Stomach smooth muscle (tissue), 2 donors: ENCODE data around the gene ALDOA.

Experiments
- H3K27ac ChIP-seq: one replicate; pipeline ENCODE4 v1.7.0; 2013; ENCODE audit warnings: mild to moderate bottlenecking, low read length, inconsistent platforms
- H3K27me3 ChIP-seq, 2 donors: one replicate each; pipeline ENCODE4 v1.7.0; 2013; ENCODE audit warnings: low read length in 2 of 2; ENCODE audit not compliant: insufficient read depth in 2 of 2, control insufficient read depth in 1 of 2
- H3K36me3 ChIP-seq, 2 donors: one replicate each; pipeline ENCODE4 v1.7.0; 2013; ENCODE audit warnings: low read length in 2 of 2; ENCODE audit not compliant: control insufficient read depth in 2 of 2, insufficient read depth in 2 of 2
- H3K4me1 ChIP-seq: one replicate; pipeline ENCODE4 v1.7.0; 2013; ENCODE audit warnings: low read length; ENCODE audit not compliant: control insufficient read depth, insufficient read depth
- H3K4me3 ChIP-seq, 2 donors: one replicate each; pipeline ENCODE4 v1.7.0; 2013; ENCODE audit warnings: low read length in 2 of 2
- H3K9ac ChIP-seq, 2 donors: one replicate each; pipeline ENCODE4 v1.7.0; 2013; ENCODE audit warnings: low read length in 2 of 2, mild to moderate bottlenecking in 1 of 2
- H3K9me3 ChIP-seq, 2 donors: one replicate each; pipeline ENCODE4 v1.7.0; 2013; ENCODE audit warnings: low read length in 2 of 2; ENCODE audit not compliant: control insufficient read depth in 2 of 2
- donor health status: healthy.
- donor health status: Pancreatic carcinoma.

Gene ALDOA

DNA sequence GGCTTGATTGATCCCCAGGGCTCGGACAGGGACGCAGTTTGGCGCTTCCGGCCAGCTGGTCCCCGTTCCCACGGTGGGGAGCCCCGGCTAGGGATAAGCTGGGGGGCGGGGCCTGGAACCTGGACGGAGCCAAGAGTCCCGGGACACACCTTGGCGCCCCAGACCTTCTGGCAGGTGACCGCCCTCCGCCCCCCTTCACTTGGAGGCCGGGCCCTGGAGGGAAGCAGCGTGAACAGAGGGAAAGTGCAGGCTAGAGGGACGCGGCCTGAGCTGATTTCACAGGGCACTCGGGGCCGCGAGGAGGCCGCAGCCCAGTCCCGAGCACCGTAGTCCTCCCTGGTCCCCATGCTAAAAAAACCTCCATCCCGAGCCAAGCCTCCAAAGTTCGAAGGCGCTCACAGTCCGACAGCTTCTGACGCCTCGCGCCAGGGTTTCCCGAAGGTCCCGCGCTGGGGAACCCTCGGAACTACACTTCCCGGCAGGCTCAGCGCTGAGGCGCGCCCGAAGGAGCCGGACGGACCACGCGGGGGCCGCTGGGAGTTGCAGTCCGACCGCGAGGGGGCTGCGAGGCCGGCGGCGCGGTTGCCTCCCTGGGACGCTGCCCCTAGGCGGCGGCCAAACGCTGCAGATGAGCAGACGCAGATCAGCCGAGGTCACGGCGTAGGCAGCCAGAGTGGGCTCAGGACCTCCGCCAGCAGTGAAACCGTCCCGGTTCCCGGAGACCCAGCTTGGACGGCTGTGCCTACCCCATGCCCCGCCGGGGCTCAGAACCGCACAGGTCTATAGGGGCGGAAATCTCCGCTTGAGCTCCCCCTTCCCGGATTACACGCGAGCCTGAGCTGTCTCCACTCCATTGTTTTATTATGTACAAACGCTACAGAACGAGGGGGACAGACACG, 26.2 kb downstream of the ALDOA start, which contains the start of gene TBX6:
Gene TBX6, minus strand, starts transcription at position 451 of the 899 bp plus-strand sequence. CDS start 731 bp downstream, outside the sequence.
- Histone ChIP-seq H3K4me1 (peaks cover 43% of the 10 kb centered on the region), H3K27ac (peak within 1 kb of the TSS; percentile 86), H3K36me3 (peaks cover 6 to 12% of the 10 kb centered on the region in 2 donors), H3K9ac (peak within 1 kb of the TSS; percentile 63 to 72), H3K9me3 (no peaks in the 10 kb centered on the region), H3K27me3 (no peaks in the 10 kb centered on the region), H3K4me3 (peak within 1 kb of the TSS; percentile 57 to 79)

- peak overlapping the region; percentile 86 for H3K27ac ChIP-seq
- H3K27me3 ChIP-seq = no peaks in the 10 kb centered on the region
- H3K4me1 ChIP-seq = peaks cover 43% of the 10 kb centered on the region
- peak overlapping the region; percentile 53 to 79 for H3K4me3 ChIP-seq
- H3K36me3 ChIP-seq = peaks cover 6 to 12% of the 10 kb centered on the region in 2 donors
- no peaks in the 10 kb centered on the region for H3K9me3 ChIP-seq
- peak overlapping the region; percentile 50 to 69 for H3K9ac ChIP-seq
Observed at GRCh38 chr16:30092373-30093010, 26.9 kb downstream of the ALDOA start.

GRCh38 chr16:30094541-30095165, 29.1 kb downstream of the ALDOA start:
- Histone ChIP-seq H3K36me3 (peaks cover 6 to 12% of the 10 kb centered on the region in 2 donors), H3K4me3 (peak overlapping the region; percentile 90 to 95), H3K9ac (peak overlapping the region; percentile 87 to 90), H3K27me3 (no peaks in the 10 kb centered on the region), H3K4me1 (peaks cover 43% of the 10 kb centered on the region), H3K9me3 (no peaks in the 10 kb centered on the region), H3K27ac (peak overlapping the region; percentile 88)

GRCh38 chr16:30095166-30096078, 29.9 kb downstream of the ALDOA start:
- no peaks in the 10 kb centered on the region for H3K9me3 ChIP-seq
- peaks cover 38% of the 10 kb centered on the region for H3K4me1 ChIP-seq
- H3K4me3 ChIP-seq = peak overlapping the region; percentile 90 to 95
- H3K36me3 ChIP-seq = peaks cover 6 to 12% of the 10 kb centered on the region in 2 donors
- H3K27ac ChIP-seq = peak overlapping the region; percentile 88
- no peaks in the 10 kb centered on the region for H3K27me3 ChIP-seq
- peak overlapping the region; percentile 87 to 90 for H3K9ac ChIP-seq

DNA sequence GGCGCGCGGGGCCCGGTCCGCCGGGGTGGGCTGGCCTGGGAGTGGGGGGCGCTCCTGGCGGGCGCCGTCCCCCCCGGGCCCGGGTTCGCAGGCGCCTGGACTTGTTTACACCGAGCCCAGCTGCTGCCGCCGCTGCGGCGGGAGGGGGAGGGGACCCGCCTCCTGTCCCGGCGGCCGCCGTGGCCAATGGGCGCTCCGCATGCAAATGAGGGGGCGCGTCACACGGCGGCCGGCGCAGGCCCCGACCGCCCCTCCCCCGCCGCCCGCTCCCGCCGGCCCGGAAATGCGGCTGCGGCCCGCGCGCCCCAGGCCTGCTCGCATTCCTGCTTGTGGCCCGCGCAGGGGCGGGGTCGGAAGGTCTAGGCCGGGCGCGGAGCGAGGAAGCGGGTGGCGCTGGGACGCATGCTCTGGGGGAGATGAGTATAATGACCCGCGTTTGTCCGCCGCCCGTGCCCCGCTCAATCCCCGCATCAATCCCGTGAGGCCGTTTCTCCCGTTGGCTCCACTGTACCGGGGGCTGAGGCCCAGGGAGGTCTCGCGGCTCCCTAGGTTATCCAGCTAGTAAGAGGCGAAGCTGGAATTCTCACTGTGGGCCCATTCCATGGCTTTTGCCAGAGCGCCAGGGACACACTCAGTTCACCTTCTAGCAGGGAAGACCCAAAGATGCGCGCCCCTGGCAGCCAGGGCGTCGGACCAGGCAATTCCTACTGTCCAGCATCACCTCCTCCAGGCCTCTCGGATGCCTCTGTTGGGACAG, 30.7 kb downstream of the ALDOA start, which contains the start of gene YPEL3:
Gene YPEL3, minus strand, starts transcription at position 109 of the 757 bp plus-strand sequence. CDS start 731 bp downstream, outside the sequence.
- Histone ChIP-seq H3K4me1 (peaks cover 33% of the 10 kb centered on the region), H3K9me3 (no peaks in the 10 kb centered on the region), H3K27ac (peak within 1 kb of the TSS; percentile 88), H3K27me3 (no peaks in the 10 kb centered on the region), H3K9ac (peak within 1 kb of the TSS; percentile 87 to 90), H3K4me3 (peak within 1 kb of the TSS; percentile 90 to 95), H3K36me3 (peaks cover 6 to 12% of the 10 kb centered on the region in 2 donors)

GRCh38 chr16:30096862-30097563, 31.5 kb downstream of the ALDOA start:
- no peaks in the 10 kb centered on the region for H3K9me3 ChIP-seq
- H3K9ac ChIP-seq = peak overlapping the region; percentile 85 to 86
- H3K36me3 ChIP-seq = peaks cover 6 to 12% of the 10 kb centered on the region in 2 donors
- no peaks in the 10 kb centered on the region for H3K27me3 ChIP-seq
- H3K4me3 ChIP-seq = peak overlapping the region in 1 of 2 donors; percentile 78
- peaks cover 27% of the 10 kb centered on the region for H3K4me1 ChIP-seq
- peak overlapping the region; percentile 85 for H3K27ac ChIP-seq

DNA sequence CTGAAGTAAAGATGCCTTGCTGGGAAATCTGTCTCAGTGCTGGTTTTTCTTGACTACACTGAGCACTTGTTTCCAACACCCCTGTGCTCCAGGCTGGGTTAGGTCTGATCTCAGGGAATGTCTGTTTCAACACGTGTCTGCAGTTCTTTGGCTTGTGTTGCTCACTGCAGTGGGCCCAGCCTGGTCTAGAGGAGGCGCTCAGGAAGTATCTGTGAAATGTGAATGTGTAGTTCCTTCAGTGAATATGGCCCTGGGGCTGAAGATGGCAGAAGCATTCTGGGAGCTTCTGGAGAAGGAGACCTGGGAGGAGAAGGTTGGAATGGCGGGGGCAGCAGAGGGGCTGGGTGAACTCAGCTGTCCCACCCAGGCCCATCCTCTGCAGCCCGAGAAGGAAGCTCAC, 38.5 kb downstream of the ALDOA start:
- no peaks in the 10 kb centered on the region for H3K9me3 ChIP-seq
- H3K27me3 ChIP-seq = no peaks in the 10 kb centered on the region
- no peak overlapping the region for H3K4me3 ChIP-seq
- H3K9ac ChIP-seq = no peak overlapping the region
- no peak overlapping the region for H3K27ac ChIP-seq
- peaks cover 9 to 13% of the 10 kb centered on the region in 2 donors for H3K36me3 ChIP-seq
- no peaks in the 10 kb centered on the region for H3K4me1 ChIP-seq

DNA sequence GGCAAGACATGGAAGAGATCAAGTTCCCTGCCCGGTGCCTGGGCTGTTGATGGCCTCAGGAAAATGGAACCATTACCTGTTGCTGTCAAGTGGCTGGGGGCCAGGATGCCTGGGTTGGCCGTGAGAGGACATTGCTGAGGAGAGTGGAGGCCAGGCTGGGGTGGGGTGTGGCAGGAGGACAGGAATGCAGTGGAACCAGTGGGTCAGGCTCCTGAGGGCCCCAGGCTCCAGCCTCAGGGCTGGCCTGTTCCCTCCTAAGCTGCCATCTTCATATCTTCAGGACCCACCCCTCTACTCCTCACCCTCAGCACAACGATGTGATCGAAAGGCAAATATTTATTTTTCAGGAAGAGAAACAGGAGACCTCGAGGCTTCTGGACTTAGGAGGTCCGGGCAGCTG, 38.9 kb downstream of the ALDOA start:
- no peaks in the 10 kb centered on the region for H3K9me3 ChIP-seq
- no peak overlapping the region for H3K27ac ChIP-seq
- H3K36me3 ChIP-seq = peaks cover 9 to 13% of the 10 kb centered on the region in 2 donors
- no peak overlapping the region for H3K4me3 ChIP-seq
- no peak overlapping the region for H3K9ac ChIP-seq
- H3K4me1 ChIP-seq = no peaks in the 10 kb centered on the region
- H3K27me3 ChIP-seq = no peaks in the 10 kb centered on the region
